OCI-LY7 (cell line): ENCODE measurements around the gene VIPR2. TPM values are rescaled to one million over a fixed set of nuclear protein-coding genes. Genes with fewer than 3 reads are reported as not detected.

Experiments
- BruUV-seq: library from RNA; stranded (reverse); fragments of 400-500 nt; replicated peaks from 2 replicates; lab custom pipeline; 2021; lab: Mats Ljungman, UMichigan
- CTCF ChIA-PET: fragments of 300-600 bp; sonication (Branson Sonifier 250); formaldehyde crosslinking; loops from one replicate; lab custom pipeline; 2022; ENCODE audit warnings: antibody characterized with exemption; ENCODE audit not compliant: unreplicated experiment; lab: Charles Lee
- POLR2A ChIA-PET: fragments of 300-600 bp; sonication (Branson Sonifier 250); formaldehyde crosslinking; loops from one replicate; lab custom pipeline; 2022; ENCODE audit warnings: antibody characterized with exemption; lab: Charles Lee
- DNase-seq: peaks from one replicate; pipeline ENCODE4 v3.0.0-alpha.2; 2015; ENCODE audit warnings: low spot score
- H2AFZ ChIP-seq: fragments of 200-600 bp; sonication (generic), shearing (Covaris generic); 2 replicates; pipeline ENCODE4 v1.6.1; 2014; ENCODE audit warnings: mild to moderate bottlenecking, antibody characterized with exemption, low read length, moderate library complexity
- H3K27ac ChIP-seq: fragments of 200-600 bp; sonication (generic); 2 replicates; pipeline ENCODE4 v1.5.1; 2014; ENCODE audit warnings: mixed run types, low read depth, mild to moderate bottlenecking, moderate library complexity, low read length, inconsistent platforms; ENCODE audit not compliant: poor library complexity, severe bottlenecking
- H3K36me3 ChIP-seq: fragments of 200-600 bp; sonication (generic); 2 replicates; pipeline ENCODE4 v1.6.1; 2014; ENCODE audit warnings: mild to moderate bottlenecking, antibody characterized with exemption, low read length, moderate library complexity, mixed read lengths; ENCODE audit not compliant: insufficient read depth
- H3K4me1 ChIP-seq: fragments of 200-600 bp; sonication (generic); 2 replicates; pipeline ENCODE4 v1.5.1; 2014; ENCODE audit warnings: mild to moderate bottlenecking, low read length; ENCODE audit not compliant: insufficient read depth, poor library complexity, severe bottlenecking
- H3K4me2 ChIP-seq: fragments of 200-600 bp; sonication (generic); 2 replicates; pipeline ENCODE4 v1.6.1; 2014; ENCODE audit warnings: mild to moderate bottlenecking, low read length
- H3K4me3 ChIP-seq: fragments of 200-600 bp; sonication (generic); 2 replicates; pipeline ENCODE4 v1.5.1; 2014; ENCODE audit warnings: mild to moderate bottlenecking, low read depth, low read length; ENCODE audit not compliant: poor library complexity, severe bottlenecking
- H3K79me2 ChIP-seq: fragments of 200-600 bp; sonication (generic); 2 replicates; pipeline ENCODE4 v1.6.1; 2016; ENCODE audit warnings: low read depth, mild to moderate bottlenecking, low read length, moderate library complexity, mixed read lengths; ENCODE audit not compliant: insufficient read depth
- H3K9me2 ChIP-seq: fragments of 200-600 bp; sonication (generic); 2 replicates; pipeline ENCODE4 v1.6.1; 2016; ENCODE audit warnings: mild to moderate bottlenecking, low read length, mixed read lengths; ENCODE audit not compliant: insufficient read depth
- H3K9me3 ChIP-seq: fragments of 200-600 bp; sonication (generic); 2 replicates; pipeline ENCODE4 v1.6.1; 2014; ENCODE audit warnings: mild to moderate bottlenecking, mixed run types, low read length, mixed read lengths
- H4K20me1 ChIP-seq: fragments of 200-600 bp; sonication (generic); 2 replicates; pipeline ENCODE4 v1.6.1; 2014; ENCODE audit warnings: mild to moderate bottlenecking, antibody characterized with exemption, low read length, moderate library complexity, mixed read lengths; ENCODE audit not compliant: insufficient read depth
- CTCF ChIP-seq: fragments of 200-600 bp; sonication (generic); conservative IDR thresholded peaks from 2 replicates; pipeline ENCODE4 v1.5.1; 2014; ENCODE audit warnings: mild to moderate bottlenecking, antibody characterized with exemption, low read length, moderate library complexity, mixed read lengths
- EZH2phosphoT487 ChIP-seq: fragments of 200-600 bp; sonication (generic); IDR thresholded peaks from 2 replicates; pipeline ENCODE4 v1.6.1; 2018; ENCODE audit warnings: low read depth, borderline replicate concordance, mild to moderate bottlenecking, mixed run types, antibody characterized with exemption, low read length, moderate library complexity, mixed read lengths
- intact Hi-C: fragments of 100-400 bp; cut with micrococcal nuclease; formaldehyde crosslinking; loops from one replicate; pipeline ENCODE4 v1.10.0; 2022; ENCODE audit not compliant: unreplicated experiment
- total RNA-seq, 2 experiments: library from RNA; depleted of rRNA in 1 of 2; stranded (reverse); fragments of >200 nt in 1 of 2; shearing (Covaris generic) in 1 of 2; gene quantifications; 2 replicates each; pipeline ENCODE4 v1.2.3, GENCODE V29; 2014 to 2022

The VIPR2 gene
- total RNA-seq, 2 experiments from 2014 or later, result not detected

GRCh38 chr7:159050704-159051103, 94.0 kb downstream of the VIPR2 start:
- CTCF ChIA-PET, result no interaction called here
- Histone ChIP-seq H3K79me2 (no peaks in the 10 kb centered on the region), H3K4me2 (no peak overlapping the region), H3K4me3 (no peak overlapping the region), H3K27ac (no peak overlapping the region), H3K9me3 (no peaks in the 10 kb centered on the region), H2AFZ (no peak overlapping the region), H4K20me1 (no peaks in the 10 kb centered on the region), H3K4me1 (no peaks in the 10 kb centered on the region), H3K36me3 (no peaks in the 10 kb centered on the region), H3K9me2 (no peaks in the 10 kb centered on the region)
- no peak for DNase-seq
- TF ChIP-seq CTCF, result no peak
- no peak for TF ChIP-seq EZH2phosphoT487
- intact Hi-C loops, result no loop called here
- no TSS peak for BruUV-seq
- POLR2A ChIA-PET, result interaction anchor here (0.7 kb wide), 1 partner anchor 167 kb away, joined by 3 read pairs; no protein-coding TSS in a partner anchor

- H3K4me3 ChIP-seq, result no peak overlapping the region
- TF ChIP-seq EZH2phosphoT487 (no peak), CTCF (no peak)
- no peaks in the 10 kb centered on the region for H3K9me2 ChIP-seq
- CTCF ChIA-PET, result interaction anchor here (1.2 kb wide), 1 partner anchor 8 kb away, joined by 5 read pairs; no protein-coding TSS in a partner anchor
- H3K9me3 ChIP-seq, result no peaks in the 10 kb centered on the region
- POLR2A ChIA-PET, result no interaction called here
- no TSS peak for BruUV-seq
- H3K79me2 ChIP-seq, result no peaks in the 10 kb centered on the region
- no peak overlapping the region for H3K27ac ChIP-seq
- no peak for DNase-seq
- H3K4me2 ChIP-seq, result no peak overlapping the region
- no peak overlapping the region for H2AFZ ChIP-seq
- intact Hi-C loops, result no loop called here
- no peaks in the 10 kb centered on the region for H3K4me1 ChIP-seq
- H3K36me3 ChIP-seq, result no peaks in the 10 kb centered on the region
- H4K20me1 ChIP-seq, result no peaks in the 10 kb centered on the region
Measured at GRCh38 chr7:159049266-159050025, 95.2 kb downstream of the VIPR2 start.

- ChIA-PET POLR2A (no interaction called here), CTCF (interaction anchor here (1.2 kb wide), 1 partner anchor 9 kb away, joined by 5 read pairs; no protein-coding TSS in a partner anchor)
- Histone ChIP-seq H3K27ac (no peak overlapping the region), H3K4me1 (no peaks in the 10 kb centered on the region), H2AFZ (no peak overlapping the region), H3K4me3 (no peak overlapping the region), H3K79me2 (no peaks in the 10 kb centered on the region), H3K9me2 (no peaks in the 10 kb centered on the region), H3K9me3 (no peaks in the 10 kb centered on the region), H3K36me3 (no peaks in the 10 kb centered on the region), H4K20me1 (no peaks in the 10 kb centered on the region), H3K4me2 (no peak overlapping the region)
- intact Hi-C loops, result no loop called here
- no peak for DNase-seq
- TF ChIP-seq EZH2phosphoT487 (no peak), CTCF (no peak)
- no TSS peak for BruUV-seq
Measured at GRCh38 chr7:159048656-159049055, 96.0 kb downstream of the VIPR2 start.
